Endothelial cell of umbilical vein (primary cell): Measurements from ENCODE around the gene CD34. TPM values are rescaled to one million over a fixed set of nuclear protein-coding genes. Genes with fewer than 3 reads are reported as not detected.

Source experiments
- BruUV-seq: library from RNA; stranded (reverse); fragments of 400-500 nt; replicated peaks from 2 replicates; lab custom pipeline; 2021; lab: Mats Ljungman, UMichigan
- CTCF ChIA-PET: fragments of 300-600, 350-600 bp; sonication (Branson Sonifier 250); formaldehyde crosslinking; loops from one replicate; lab custom pipeline; 2021; ENCODE audit warnings: antibody characterized with exemption, inconsistent platforms; lab: Charles Lee
- POLR2A ChIA-PET: fragments of 300-600, 350-600 bp; sonication (Branson Sonifier 250); formaldehyde crosslinking; loops from one replicate; lab custom pipeline; 2021; ENCODE audit warnings: antibody characterized with exemption, inconsistent platforms; lab: Charles Lee
- DNase-seq: peaks from one replicate; pipeline ENCODE4 v3.0.0-alpha.2; 2011; ENCODE audit warnings: low read depth, low spot score
- FAIRE-seq: peaks from 2 replicates; lab custom pipeline; 2011; peaks lifted over from hg19 to GRCh38; lab: Jason Lieb, UNC
- H2AFZ ChIP-seq: 2 replicates; pipeline ENCODE4 v1.6.0; 2012; ENCODE audit warnings: low read depth, low read length, control low read depth, inconsistent platforms
- H3K27ac ChIP-seq: 2 replicates; pipeline ENCODE4 v1.5.1; 2011; ENCODE audit warnings: low read depth, mild to moderate bottlenecking, control low read depth, low read length, moderate library complexity; ENCODE audit not compliant: insufficient read depth
- H3K27me3 ChIP-seq, 2 experiments: 2 replicates each; pipeline versions ENCODE4 v1.6.0 to v1.6.1; 2011; ENCODE audit warnings: low read length in 2 of 2, mixed read lengths in 1 of 2; ENCODE audit not compliant: control insufficient read depth in 2 of 2, insufficient read depth in 2 of 2
- H3K36me3 ChIP-seq, 2 experiments: 2 replicates in 1 of 2; 3 replicates in 1 of 2; pipeline ENCODE4 v1.5.1; 2011; ENCODE audit warnings: low read length in 2 of 2, mild to moderate bottlenecking in 1 of 2, moderate library complexity in 1 of 2; ENCODE audit not compliant: control insufficient read depth in 2 of 2, insufficient read depth in 2 of 2; ENCODE audit errors: extremely low read depth in 1 of 2
- H3K4me1 ChIP-seq: 3 replicates; pipeline ENCODE4 v1.5.1; 2011; ENCODE audit warnings: mild to moderate bottlenecking, low read length; ENCODE audit not compliant: control insufficient read depth, insufficient read depth; ENCODE audit errors: extremely low read depth
- H3K4me2 ChIP-seq: 2 replicates; pipeline ENCODE4 v1.6.1; 2011; ENCODE audit warnings: low read length, control low read depth, mixed read lengths; ENCODE audit not compliant: insufficient read depth
- H3K4me3 ChIP-seq, 3 experiments: fragments of 200-600 bp in 1 of 3; sonication (generic), shearing (Covaris generic) in 1 of 3; replicated peaks in 1 of 3; 2 replicates each; pipeline ENCODE4 v1.5.1; 2011 to 2016; ENCODE audit warnings: control low read depth in 3 of 3, low read length in 3 of 3, mild to moderate bottlenecking in 2 of 3, inconsistent platforms in 1 of 3, low read depth in 1 of 3, moderate library complexity in 1 of 3; ENCODE audit not compliant: insufficient read depth in 1 of 3
- H3K79me2 ChIP-seq: 2 replicates; pipeline ENCODE4 v1.6.0; 2012; ENCODE audit warnings: low read length, inconsistent platforms; ENCODE audit not compliant: control insufficient read depth, insufficient read depth
- H3K9ac ChIP-seq: replicated peaks from 2 replicates; pipeline ENCODE3; 2011; ENCODE audit warnings: low read length, control low read depth; ENCODE audit not compliant: insufficient read depth; ENCODE audit errors: extremely low read depth
- H3K9me1 ChIP-seq: replicated peaks from 3 replicates; pipeline ENCODE4 v1.6.0; 2011; ENCODE audit warnings: mild to moderate bottlenecking, low read length; ENCODE audit not compliant: control insufficient read depth, insufficient read depth; ENCODE audit errors: extremely low read depth
- H3K9me3 ChIP-seq: replicated peaks from 2 replicates; pipeline ENCODE4 v1.5.1; 2012; ENCODE audit warnings: low read length, inconsistent platforms; ENCODE audit not compliant: control insufficient read depth, insufficient read depth
- H4K20me1 ChIP-seq: replicated peaks from 2 replicates; pipeline ENCODE3; 2011; ENCODE audit warnings: mild to moderate bottlenecking, low read length; ENCODE audit not compliant: control insufficient read depth, insufficient read depth; ENCODE audit errors: extremely low read depth
- CTCF ChIP-seq, 2 donors: IDR thresholded peaks; 1 replicate in 1 of 2; 2 replicates in 1 of 2; pipeline ENCODE4 v1.5.1; 2011; ENCODE audit warnings: low read length in 2 of 2, mild to moderate bottlenecking in 2 of 2, moderate library complexity in 2 of 2, control low read depth in 1 of 2, inconsistent platforms in 1 of 2, low read depth in 1 of 2; ENCODE audit not compliant: insufficient read depth in 1 of 2; ENCODE audit errors: extremely low read depth in 1 of 2
- EZH2 ChIP-seq: IDR thresholded peaks from 2 replicates; pipeline ENCODE4 v1.6.1; 2012; ENCODE audit warnings: borderline replicate concordance, low read depth, mild to moderate bottlenecking, moderate library complexity, low read length, inconsistent platforms; ENCODE audit not compliant: severe bottlenecking
- FOS ChIP-seq: IDR thresholded peaks from 2 replicates; pipeline ENCODE4 v1.6.1; 2011; ENCODE audit warnings: mild to moderate bottlenecking, low read length, moderate library complexity, borderline replicate concordance; ENCODE audit not compliant: insufficient read depth
- GATA2 ChIP-seq: IDR thresholded peaks from 2 replicates; pipeline ENCODE4 v1.7.0; 2011; ENCODE audit warnings: low read depth, mild to moderate bottlenecking, moderate library complexity, mixed read lengths, low read length; ENCODE audit not compliant: insufficient read length, insufficient read depth
- JUN ChIP-seq: IDR thresholded peaks from 2 replicates; pipeline ENCODE4 v1.6.1; 2011; ENCODE audit warnings: borderline replicate concordance, low read depth; ENCODE audit not compliant: insufficient read length, insufficient read depth
- MAX ChIP-seq: IDR thresholded peaks from 2 replicates; pipeline ENCODE4 v1.6.1; 2011; ENCODE audit not compliant: insufficient read depth, insufficient read length
- MYC ChIP-seq: IDR thresholded peaks from one replicate; pipeline ENCODE4 v1.6.1; 2011; ENCODE audit warnings: mild to moderate bottlenecking, low read depth, low read length
- POLR2A ChIP-seq: IDR thresholded peaks from 2 replicates; pipeline ENCODE4 v1.6.1; 2012; ENCODE audit warnings: low read depth, mild to moderate bottlenecking, control low read depth, low read length
- POLR2AphosphoS5 ChIP-seq: IDR thresholded peaks from 2 replicates; pipeline ENCODE4 v1.6.1; 2012; ENCODE audit warnings: low read depth, mild to moderate bottlenecking, control low read depth, low read length, moderate library complexity; ENCODE audit not compliant: insufficient read depth
- dilution Hi-C: fragments of 300-500 bp; cut with MboI; formaldehyde crosslinking; loops from one replicate; pipeline ENCODE4 v1.15.0; 2019; ENCODE audit warnings: low sequenced_read_pairs; ENCODE audit not compliant: extremely low pct_ligation_motif_present
- intact Hi-C: fragments of 100-400 bp; cut with micrococcal nuclease; formaldehyde crosslinking; loops from one replicate; pipeline ENCODE4 v1.10.0; 2022
- polyA plus RNA-seq, 4 experiments: library from polyadenylated mRNA; depleted of rRNA in 3 of 4; stranded (reverse) in 3 of 4; unstranded in 1 of 4; fragments of >200 nt; gene quantifications; 2 replicates each; pipeline versions ENCODE4 v1.2.1 to v1.2.3, GENCODE V29; 2011 to 2012; ENCODE audit warnings: missing spikeins in 1 of 4
- total RNA-seq: library from RNA; stranded (reverse); gene quantifications from 2 replicates; pipeline ENCODE4 v1.2.3, GENCODE V29; 2021

CD34 gene
- total and polyA plus RNA-seq, 2 donors (not counting 3 experiments of a cell fraction or from before 2014, with no cell fraction given), result 102 to 174 TPM

GRCh38 chr1:207884266-207885029, 26.5 kb downstream of the CD34 start:
- ChIA-PET CTCF (interaction anchor here (0.9 to 7.9 kb wide), 47 partner anchors 12 to 360 kb away, joined by 3 to 321 read pairs (median 8); partner anchors contain the start of genes CD34 and PLXNA2), POLR2A (interaction anchor here (1.0 to 2.9 kb wide), 2 partner anchors 12 to 79 kb away, joined by 3 to 20 read pairs; no protein-coding TSS in a partner anchor)
- Histone ChIP-seq H3K4me1 (peaks cover 38% of the 10 kb centered on the region), H2AFZ (peak overlapping the region; percentile 84), H3K27me3 (no peaks in the 10 kb centered on the region), H3K9me1 (no peaks in the 10 kb centered on the region), H3K36me3 (peaks cover 0 to 4% of the 10 kb centered on the region in 2 experiments), H4K20me1 (no peaks in the 10 kb centered on the region), H3K27ac (no peak overlapping the region), H3K9me3 (no peaks in the 10 kb centered on the region), H3K4me2 (no peak overlapping the region), H3K4me3 (no peak overlapping the region), H3K9ac (no peak overlapping the region), H3K79me2 (no peaks in the 10 kb centered on the region)
- intact Hi-C loops (loop anchor here (1.0 to 5.0 kb wide), 10 partner anchors 13 to 360 kb away; partner anchors contain the start of gene PLXNA2), dilution Hi-C loops (no loop called here)
- TF ChIP-seq POLR2AphosphoS5, result no peak
- no peak for TF ChIP-seq FOS
- TF ChIP-seq EZH2, result no peak
- no peak for TF ChIP-seq MAX
- TF ChIP-seq JUN, result no peak
- no peak for TF ChIP-seq CTCF (IDR thresholded peaks at IDR 0.05; ENCODE audit: extremely low read depth in 1 of 2, insufficient read depth in 1 of 2, low read depth in 1 of 2, low read length in 2 of 2)
- TF ChIP-seq POLR2A, result no peak
- TF ChIP-seq GATA2, result no peak
- TF ChIP-seq MYC, result no peak
- BruUV-seq, result no TSS peak
- FAIRE-seq, result no peak
- DNase-seq, result no peak
